LNCaP clone FGC (cell line): ENCODE results near the gene CHST13.

Experiments
- DNase-seq: peaks from one replicate; pipeline ENCODE4 v3.0.0-alpha.2; 2011; ENCODE audit warnings: low read depth
- H3K4me3 ChIP-seq: 2 replicates; pipeline ENCODE4 v1.5.1; 2011; ENCODE audit warnings: mild to moderate bottlenecking, low read depth, low read length, control low read depth
- CTCF ChIP-seq: IDR thresholded peaks from 2 replicates; pipeline ENCODE4 v1.5.1; 2012; ENCODE audit warnings: mild to moderate bottlenecking; ENCODE audit not compliant: control insufficient read depth, insufficient read depth; ENCODE audit errors: extremely low read depth

The CHST13 gene

GRCh38 chr3:126483321-126483761, 40.6 kb upstream of the CHST13 start:
- no peak for TF ChIP-seq CTCF
- DNase-seq, result no peak
- no peak overlapping the region for H3K4me3 ChIP-seq

- no peak for DNase-seq
- no peak overlapping the region for H3K4me3 ChIP-seq
- TF ChIP-seq CTCF, result no peak
Measured at GRCh38 chr3:126484148-126484547, 39.8 kb upstream of the CHST13 start.

- no peak for DNase-seq
- H3K4me3 ChIP-seq, result no peak overlapping the region
- TF ChIP-seq CTCF, result no peak
Measured at GRCh38 chr3:126484662-126485061, 39.3 kb upstream of the CHST13 start.

- TF ChIP-seq CTCF, result no peak
- no peak overlapping the region for H3K4me3 ChIP-seq
- DNase-seq, result no peak
Measured at GRCh38 chr3:126485176-126485897, 38.6 kb upstream of the CHST13 start.

- TF ChIP-seq CTCF, result no peak
- DNase-seq, result no peak
- no peak overlapping the region for H3K4me3 ChIP-seq
Measured at GRCh38 chr3:126485956-126486355, 38.0 kb upstream of the CHST13 start.

- H3K4me3 ChIP-seq, result no peak overlapping the region
- TF ChIP-seq CTCF, result no peak
- DNase-seq, result no peak
Measured at GRCh38 chr3:126486360-126486847, 37.6 kb upstream of the CHST13 start.

- TF ChIP-seq CTCF, result no peak
- DNase-seq, result no peak
Measured at GRCh38 chr3:126487151-126487771, 36.7 kb upstream of the CHST13 start.

More at GRCh38 chr3:126487151-126487771, 36.7 kb upstream of the CHST13 start:
- H3K4me3 ChIP-seq, result no peak overlapping the region
